RPMI7951 (cell line): ENCODE results near the gene DDX41. TPM values are rescaled to one million over a fixed set of nuclear protein-coding genes. Genes with fewer than 3 reads are reported as not detected.

Source experiments
- DNase-seq: peaks from one replicate; pipeline ENCODE4 v3.0.0-alpha.2; 2012; ENCODE audit warnings: low read depth
- total RNA-seq: library from RNA; depleted of rRNA; stranded (reverse); fragments of >200 nt; shearing (Covaris generic); gene quantifications from 2 replicates; pipeline ENCODE4 v1.2.3, GENCODE V29; 2014

The DDX41 gene
- total RNA-seq, 1 experiment from 2014 or later: 87.6 TPM

- no peak for DNase-seq
These were observed 3.3 kb downstream of the DDX41 start for GRCh38 chr5:177513500-177513899.

- DNase-seq: no peak
These were observed 3.9 kb downstream of the DDX41 start for GRCh38 chr5:177512736-177513380.

DNA sequence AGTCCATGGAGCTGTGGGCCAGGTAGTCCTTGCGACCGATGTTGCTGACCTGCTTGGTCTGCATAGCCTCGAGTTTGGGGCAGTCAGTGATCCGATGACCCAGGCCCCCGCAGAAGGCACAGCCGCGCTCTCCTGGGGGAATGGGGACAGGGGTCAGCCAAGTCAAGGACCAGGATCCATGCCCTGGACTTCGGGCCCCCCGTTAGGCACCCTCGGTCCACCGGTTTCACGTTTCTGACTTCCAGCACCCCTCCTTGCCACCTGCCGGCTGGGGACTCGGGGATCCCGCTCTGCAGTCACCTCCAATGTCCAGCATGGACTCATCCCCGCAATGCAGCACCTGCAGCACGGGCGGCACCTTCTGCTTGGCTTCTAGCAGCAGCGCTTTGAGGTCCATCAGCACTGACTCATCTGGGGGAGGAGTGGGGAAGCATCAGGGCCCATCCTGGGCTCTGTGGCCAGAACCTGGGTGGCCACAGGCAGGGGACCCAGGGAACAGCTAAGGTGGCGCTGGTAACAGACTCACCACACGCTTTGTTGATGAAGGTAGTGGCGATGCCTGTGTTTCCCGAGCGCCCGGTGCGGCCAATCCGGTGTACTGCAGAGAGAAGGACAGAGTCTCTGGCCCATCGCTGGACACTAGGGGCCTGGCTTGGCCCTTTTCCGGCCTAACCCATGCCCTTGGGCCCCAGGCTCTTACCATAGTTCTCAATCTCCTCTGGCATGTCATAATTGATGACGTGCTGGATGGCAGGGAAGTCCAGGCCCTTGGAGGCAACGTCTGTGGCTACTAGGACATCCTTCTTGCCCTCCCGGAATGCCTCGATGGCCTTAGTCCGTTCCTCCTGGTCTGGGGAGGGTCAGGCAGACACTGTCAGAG, 4.7 kb downstream of the DDX41 start:
- no peak for DNase-seq

GRCh38 chr5:177511181-177511580, 5.6 kb downstream of the DDX41 start:
- DNase-seq: no peak

DNA sequence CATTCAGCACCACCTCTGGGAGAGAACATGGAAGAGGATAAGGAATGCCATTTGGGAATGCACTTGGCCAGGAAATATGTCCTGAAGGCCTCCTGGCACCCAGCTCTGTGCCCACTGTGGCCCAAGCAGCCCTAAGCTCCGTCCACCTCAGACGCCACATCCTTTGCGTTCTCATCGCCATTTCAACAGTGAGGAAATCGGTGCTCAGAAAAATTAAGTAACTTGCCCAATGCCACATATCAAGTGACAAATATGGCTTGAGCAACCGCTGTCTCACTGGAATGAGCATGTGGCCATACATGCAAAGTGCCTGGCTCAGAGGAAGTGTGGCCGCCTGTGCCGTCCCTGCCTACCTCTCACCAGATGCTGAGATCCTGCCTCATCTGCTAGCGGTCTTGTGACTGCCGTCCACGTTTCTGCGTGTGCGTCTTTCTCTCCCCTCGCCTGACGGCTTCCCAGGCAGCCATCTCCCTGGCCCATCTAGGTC, 6.2 kb downstream of the DDX41 start:
- DNase-seq: no peak

- DNase-seq: no peak
These were observed 6.7 kb downstream of the DDX41 start for GRCh38 chr5:177509991-177510566.

GRCh38 chr5:177509381-177509951, 7.3 kb downstream of the DDX41 start, which contains the start of gene DOK3:
Gene DOK3 (minus strand): TSS chr5:177509826. CDS start chr5:177509540, 286 bp downstream.
- DNase-seq: no peak

GRCh38 chr5:177508837-177509236, 7.9 kb downstream of the DDX41 start:
- DNase-seq: no peak

DNA sequence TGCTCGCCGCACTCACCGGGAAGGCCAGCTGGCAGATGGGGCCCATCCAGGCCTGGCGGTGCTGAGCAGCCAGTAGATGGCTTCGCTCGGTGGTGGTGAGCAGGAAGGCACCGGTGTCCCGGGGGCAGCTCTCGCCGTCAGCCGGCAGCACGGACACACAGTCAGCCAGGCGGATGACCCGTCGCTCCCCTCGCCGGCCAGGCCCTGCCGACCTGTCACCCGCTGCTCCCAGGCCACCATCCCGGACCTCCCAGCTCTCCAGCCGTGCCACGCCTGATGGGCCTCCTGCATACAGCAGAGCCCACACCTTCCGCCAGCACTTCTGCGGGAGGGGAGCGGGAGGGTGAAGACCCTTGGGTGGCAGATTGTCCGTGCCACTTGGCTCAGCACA, 8.5 kb downstream of the DDX41 start:
- DNase-seq: no peak

GRCh38 chr5:177507596-177508220, 9.1 kb downstream of the DDX41 start:
- peak; percentile 53 for DNase-seq

GRCh38 chr5:177507165-177507564, 9.6 kb downstream of the DDX41 start:
- DNase-seq: peak; percentile 27

DNA sequence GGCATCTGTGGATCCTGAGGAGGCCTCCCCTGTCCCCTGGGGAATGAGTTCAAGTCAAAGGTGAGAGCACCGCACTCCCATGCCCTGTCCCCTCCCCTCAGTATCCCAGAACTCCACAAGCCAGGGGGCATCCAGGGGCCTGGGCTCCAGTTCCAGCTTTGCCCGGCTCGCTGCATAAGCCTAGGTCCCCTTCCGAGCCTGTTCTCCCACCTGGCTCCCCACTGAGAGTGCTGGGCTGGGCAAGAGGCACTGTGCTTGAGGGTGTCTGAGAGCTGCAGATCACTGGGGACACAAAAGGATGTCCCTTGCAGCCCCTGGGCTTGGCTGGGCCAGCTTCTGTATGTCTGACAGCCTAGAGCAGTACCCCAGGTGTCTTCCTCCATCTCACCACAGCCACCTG, 11.7 kb downstream of the DDX41 start:
- DNase-seq: no peak

- no peak for DNase-seq
These were observed 12.4 kb downstream of the DDX41 start for GRCh38 chr5:177504086-177505056.

- no peak for DNase-seq
These were observed 13.2 kb downstream of the DDX41 start for GRCh38 chr5:177503351-177504085.

DNA sequence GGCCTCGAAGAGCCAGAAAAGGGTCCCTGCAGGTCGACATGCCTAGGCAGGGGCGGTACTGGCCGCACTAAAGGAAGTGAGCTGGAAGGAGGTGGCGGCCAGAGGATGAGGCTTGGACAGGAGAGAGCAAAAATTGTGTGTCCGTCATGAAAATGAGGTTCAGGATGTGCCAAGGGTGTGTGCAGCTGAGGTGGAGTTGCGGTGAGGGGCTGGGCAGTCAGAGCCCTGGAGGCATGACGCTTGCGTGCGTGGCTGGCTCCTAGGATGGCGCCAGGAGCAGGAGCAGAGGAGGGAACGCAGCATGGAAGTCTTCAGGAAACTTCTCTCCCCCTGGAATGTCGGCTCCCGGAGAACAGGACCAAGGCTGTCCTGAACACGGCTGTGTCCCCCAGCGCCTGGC, 13.9 kb downstream of the DDX41 start:
- DNase-seq: peak; percentile 38

GRCh38 chr5:177501874-177502678, 14.7 kb downstream of the DDX41 start:
- DNase-seq: no peak

- DNase-seq: peak; percentile 72
These were observed 15.9 kb downstream of the DDX41 start for GRCh38 chr5:177500685-177501522.

DNA sequence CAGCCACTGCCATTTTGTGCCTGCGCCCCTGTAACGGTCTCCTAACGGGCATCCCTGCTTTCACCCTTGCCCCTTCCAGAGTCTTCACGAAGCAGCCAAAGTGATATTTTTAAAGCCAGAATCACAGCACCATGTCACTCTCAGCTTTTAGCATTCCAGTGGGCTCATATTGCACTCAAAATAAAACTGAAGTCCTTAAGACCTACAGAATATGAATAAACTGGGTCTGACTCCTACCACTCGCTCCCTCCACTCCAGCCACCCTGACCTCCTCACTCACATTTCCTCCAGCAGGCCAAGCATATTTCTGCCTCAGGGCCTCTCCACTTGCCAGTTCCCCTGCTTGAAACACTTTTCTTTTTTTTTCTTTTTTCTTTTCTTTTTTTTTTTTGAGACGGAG, 16.9 kb downstream of the DDX41 start:
- DNase-seq: no peak
